Stimulated activated CD4-positive, alpha-beta T cell treated with anti-CD3 and anti-CD28 coated beads, Interleukin-2, amount 100 ng/mL, for 24 hours (primary cell): ENCODE data around the gene PRPF40B.

ENCODE experiments used
- DNase-seq, 2 donors: peaks; one replicate each; pipeline ENCODE4 v3.0.0-alpha.2; 2020

Gene PRPF40B

GRCh38 chr12:49661746-49662145 is 38.4 kb downstream of the PRPF40B start:
- no peak for DNase-seq

GRCh38 chr12:49662998-49663843 is 39.9 kb downstream of the PRPF40B start:
- DNase-seq, result peak; percentile 66 to 68

GRCh38 chr12:49664167-49664566 is 40.8 kb downstream of the PRPF40B start:
- no peak for DNase-seq

- DNase-seq, result no peak
These were observed 41.4 kb downstream of the PRPF40B start for GRCh38 chr12:49664591-49665239.

- DNase-seq, result no peak
These were observed 42.0 kb downstream of the PRPF40B start for GRCh38 chr12:49665384-49665783.

- DNase-seq, result no peak
These were observed 42.8 kb downstream of the PRPF40B start for GRCh38 chr12:49666176-49666575.

GRCh38 chr12:49667325-49668090 is 44.1 kb downstream of the PRPF40B start:
- DNase-seq, result no peak

- DNase-seq, result no peak
These were observed 46.4 kb downstream of the PRPF40B start for GRCh38 chr12:49669796-49670195.

GRCh38 chr12:49671031-49671765 is 47.8 kb downstream of the PRPF40B start:
- DNase-seq, result peak; percentile 48 to 50

GRCh38 chr12:49672301-49673217 is 49.2 kb downstream of the PRPF40B start:
- DNase-seq, result no peak

- no peak for DNase-seq
These were observed 50.3 kb downstream of the PRPF40B start for GRCh38 chr12:49673446-49674317.

GRCh38 chr12:49674318-49674981 is 51.1 kb downstream of the PRPF40B start:
- no peak for DNase-seq

GRCh38 chr12:49675137-49675536 is 51.8 kb downstream of the PRPF40B start:
- no peak for DNase-seq

- DNase-seq, result no peak
These were observed 55.4 kb downstream of the PRPF40B start for GRCh38 chr12:49678711-49679110.

GRCh38 chr12:49680075-49680474 is 56.7 kb downstream of the PRPF40B start:
- no peak for DNase-seq

GRCh38 chr12:49683599-49684309 is 60.4 kb downstream of the PRPF40B start:
- DNase-seq, result no peak

- DNase-seq, result no peak
These were observed 61.0 kb downstream of the PRPF40B start for GRCh38 chr12:49684310-49684854.

GRCh38 chr12:49687941-49688340 is 64.6 kb downstream of the PRPF40B start:
- DNase-seq, result no peak

GRCh38 chr12:49689237-49689636 is 65.9 kb downstream of the PRPF40B start:
- no peak for DNase-seq
